Thoracic aorta (tissue), 2 donors: Measurements from ENCODE around the gene ZCCHC24. TPM values are rescaled to one million over a fixed set of nuclear protein-coding genes. Genes with fewer than 3 reads are reported as not detected.
A peak's percentile ranks its signal among the peaks of the same experiment; 100 is the strongest.

ENCODE experiments used
- ATAC-seq: fragments of 150-250 bp; one replicate; pipeline ENCODE4 v1.8.0; 2017; ENCODE audit warnings: low read depth; ENCODE audit not compliant: insufficient number of reproducible peaks, low FRiP score
- DNase-seq: peaks from one replicate; pipeline ENCODE4 v3.0.0-alpha.2; 2020; ENCODE audit warnings: low spot score
- H3K27ac ChIP-seq, 2 donors: fragments of 200-600 bp; sonication (generic); 1 replicate in 1 of 2; 2 replicates in 1 of 2; pipeline ENCODE4 v1.5.1; 2016; ENCODE audit warnings: mild to moderate bottlenecking in 2 of 2, moderate library complexity in 2 of 2
- H3K27me3 ChIP-seq: fragments of 200-600 bp; sonication (generic); replicated peaks from 2 replicates; pipeline ENCODE4 v1.6.0; 2016; ENCODE audit warnings: mild to moderate bottlenecking; ENCODE audit not compliant: insufficient read depth
- H3K36me3 ChIP-seq: fragments of 200-600 bp; sonication (generic); one replicate; pipeline ENCODE4 v1.5.1; 2016
- H3K4me1 ChIP-seq, 2 donors: fragments of 200-600 bp; sonication (generic); 1 replicate in 1 of 2; 2 replicates in 1 of 2; pipeline versions ENCODE4 v1.5.1 to v1.6.0; 2016; ENCODE audit warnings: low read depth in 2 of 2, mild to moderate bottlenecking in 1 of 2; ENCODE audit not compliant: control insufficient read depth in 1 of 2
- H3K4me3 ChIP-seq: fragments of 200-600 bp; sonication (generic); 2 replicates; pipeline ENCODE4 v1.5.1; 2016; ENCODE audit warnings: mild to moderate bottlenecking
- H3K9me3 ChIP-seq: fragments of 200-600 bp; sonication (generic); 2 replicates; pipeline ENCODE4 v1.5.1; 2016
- total RNA-seq, 2 donors: library from RNA; depleted of rRNA; stranded (reverse); fragments of >200 nt; gene quantifications; one replicate each; pipeline versions ENCODE4 v1.1.0 to v1.2.3, GENCODE V29; 2016
- TF ChIP-seq, protein P1 (sequence below): fragments of 200-600 bp; sonication (generic); IDR thresholded peaks from one replicate; pipeline ENCODE4 v1.5.1; 2019; ENCODE audit warnings: antibody characterized with exemption

ZCCHC24 gene
- total RNA-seq, 2 donors from 2014 or later: 66.9 to 82.9 TPM

DNA sequence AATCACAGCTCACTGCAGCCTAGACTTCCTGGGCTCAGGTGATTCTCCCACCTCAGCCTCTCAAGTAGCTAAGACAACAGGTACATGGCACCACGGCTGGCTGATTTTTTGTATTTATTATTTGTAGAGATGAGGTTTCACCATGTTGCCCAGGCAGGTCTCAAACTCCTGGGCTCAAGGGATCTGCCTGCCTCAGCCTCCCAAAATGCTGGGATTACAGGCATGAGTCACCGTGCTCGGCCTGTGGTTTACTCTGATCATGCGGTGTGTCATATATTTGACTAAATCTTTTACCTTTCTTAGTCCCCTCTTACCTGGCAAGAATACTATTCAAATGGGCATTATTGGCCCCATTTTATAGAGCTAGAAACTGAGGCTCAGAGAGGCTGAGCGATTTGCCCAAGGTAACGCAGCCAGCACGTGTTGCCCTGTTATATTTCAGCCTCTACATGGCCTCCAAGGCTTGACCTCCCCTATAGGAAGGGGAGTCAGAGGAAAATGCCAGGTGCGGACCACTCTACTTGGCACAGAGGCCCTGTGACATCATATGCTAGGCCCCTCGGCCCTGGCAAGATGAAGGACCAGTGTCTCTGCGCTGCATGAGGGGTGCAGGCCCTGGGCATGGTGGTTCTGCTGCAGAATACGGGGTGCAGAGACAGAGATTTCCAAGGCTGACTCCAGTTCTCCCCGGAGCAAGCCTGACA, 8.2 kb downstream of the ZCCHC24 start:
- TF ChIP-seq, protein P1, sequence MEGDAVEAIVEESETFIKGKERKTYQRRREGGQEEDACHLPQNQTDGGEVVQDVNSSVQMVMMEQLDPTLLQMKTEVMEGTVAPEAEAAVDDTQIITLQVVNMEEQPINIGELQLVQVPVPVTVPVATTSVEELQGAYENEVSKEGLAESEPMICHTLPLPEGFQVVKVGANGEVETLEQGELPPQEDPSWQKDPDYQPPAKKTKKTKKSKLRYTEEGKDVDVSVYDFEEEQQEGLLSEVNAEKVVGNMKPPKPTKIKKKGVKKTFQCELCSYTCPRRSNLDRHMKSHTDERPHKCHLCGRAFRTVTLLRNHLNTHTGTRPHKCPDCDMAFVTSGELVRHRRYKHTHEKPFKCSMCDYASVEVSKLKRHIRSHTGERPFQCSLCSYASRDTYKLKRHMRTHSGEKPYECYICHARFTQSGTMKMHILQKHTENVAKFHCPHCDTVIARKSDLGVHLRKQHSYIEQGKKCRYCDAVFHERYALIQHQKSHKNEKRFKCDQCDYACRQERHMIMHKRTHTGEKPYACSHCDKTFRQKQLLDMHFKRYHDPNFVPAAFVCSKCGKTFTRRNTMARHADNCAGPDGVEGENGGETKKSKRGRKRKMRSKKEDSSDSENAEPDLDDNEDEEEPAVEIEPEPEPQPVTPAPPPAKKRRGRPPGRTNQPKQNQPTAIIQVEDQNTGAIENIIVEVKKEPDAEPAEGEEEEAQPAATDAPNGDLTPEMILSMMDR: no peak
- DNase-seq (no peak), ATAC-seq (no peak)
- Histone ChIP-seq H3K27ac (peak overlapping the region; percentile 88 to 91), H3K9me3 (no peaks in the 10 kb centered on the region), H3K4me3 (no peak overlapping the region), H3K27me3 (no peaks in the 10 kb centered on the region), H3K36me3 (no peaks in the 10 kb centered on the region), H3K4me1 (peaks cover 36 to 98% of the 10 kb centered on the region in 2 donors)

DNA sequence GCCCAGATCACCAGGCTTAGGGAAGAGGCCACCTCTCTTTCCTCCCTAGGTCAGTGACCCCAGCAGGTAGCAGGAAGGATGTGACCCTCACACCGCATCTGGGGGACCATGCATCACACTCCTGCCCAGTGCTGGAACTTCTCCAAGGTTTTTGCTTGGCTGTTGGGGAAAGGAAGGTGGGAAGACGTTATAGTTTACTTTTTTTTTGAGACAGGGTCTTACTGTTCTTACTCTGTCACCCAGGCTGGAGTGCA, 8.6 kb downstream of the ZCCHC24 start:
- no peak for DNase-seq
- Histone ChIP-seq H3K9me3 (no peaks in the 10 kb centered on the region), H3K36me3 (no peaks in the 10 kb centered on the region), H3K27ac (peak overlapping the region; percentile 88 to 91), H3K27me3 (no peaks in the 10 kb centered on the region), H3K4me3 (no peak overlapping the region), H3K4me1 (peaks cover 38 to 98% of the 10 kb centered on the region in 2 donors)
- TF ChIP-seq, protein P1: no peak
- ATAC-seq: no peak

DNA sequence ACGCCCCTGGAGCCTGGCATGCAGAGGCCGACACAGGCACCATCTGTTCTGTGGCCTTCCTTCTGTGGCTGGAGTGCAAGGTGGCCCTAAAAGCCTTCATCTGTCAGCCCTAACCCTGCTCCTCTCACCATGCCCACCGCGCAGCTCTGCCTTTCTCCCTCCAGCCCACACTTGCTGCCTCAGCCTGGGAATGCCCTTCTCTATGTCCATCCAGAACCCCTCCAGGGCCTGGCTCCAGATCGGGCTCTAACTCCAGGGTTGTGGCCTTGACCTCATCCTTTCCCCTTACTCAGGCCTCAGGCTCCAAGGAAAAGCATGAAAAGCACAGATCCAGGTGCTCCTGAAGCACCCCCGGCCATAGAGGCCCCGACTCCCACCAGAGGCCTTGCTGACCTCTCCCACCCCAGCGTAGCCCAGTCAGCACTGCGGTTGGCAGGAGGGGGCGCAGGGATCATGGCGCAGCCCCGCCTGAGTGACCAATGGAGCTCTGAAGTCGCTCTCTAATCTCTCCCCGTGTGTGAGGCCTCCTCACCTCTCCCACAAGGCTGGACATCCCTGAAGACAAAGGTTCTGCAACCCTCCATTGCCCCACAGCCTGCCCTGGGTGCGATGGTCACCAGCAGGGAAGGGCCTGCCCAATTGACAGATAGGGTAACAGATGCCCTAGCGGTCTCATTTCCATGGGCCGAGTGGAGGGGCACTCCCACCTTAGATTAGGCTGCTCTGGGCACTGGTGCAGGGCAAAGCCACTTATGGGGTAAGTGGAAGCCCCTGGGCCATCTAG, 9.2 kb downstream of the ZCCHC24 start:
- TF ChIP-seq, protein P1: no peak
- ATAC-seq (no peak), DNase-seq (no peak)
- no peak overlapping the region for H3K4me3 ChIP-seq
- no peaks in the 10 kb centered on the region for H3K36me3 ChIP-seq
- peak overlapping the region; percentile 88 to 91 for H3K27ac ChIP-seq
- no peaks in the 10 kb centered on the region for H3K27me3 ChIP-seq
- H3K4me1 ChIP-seq: peaks cover 39 to 98% of the 10 kb centered on the region in 2 donors
- H3K9me3 ChIP-seq: no peaks in the 10 kb centered on the region

DNA sequence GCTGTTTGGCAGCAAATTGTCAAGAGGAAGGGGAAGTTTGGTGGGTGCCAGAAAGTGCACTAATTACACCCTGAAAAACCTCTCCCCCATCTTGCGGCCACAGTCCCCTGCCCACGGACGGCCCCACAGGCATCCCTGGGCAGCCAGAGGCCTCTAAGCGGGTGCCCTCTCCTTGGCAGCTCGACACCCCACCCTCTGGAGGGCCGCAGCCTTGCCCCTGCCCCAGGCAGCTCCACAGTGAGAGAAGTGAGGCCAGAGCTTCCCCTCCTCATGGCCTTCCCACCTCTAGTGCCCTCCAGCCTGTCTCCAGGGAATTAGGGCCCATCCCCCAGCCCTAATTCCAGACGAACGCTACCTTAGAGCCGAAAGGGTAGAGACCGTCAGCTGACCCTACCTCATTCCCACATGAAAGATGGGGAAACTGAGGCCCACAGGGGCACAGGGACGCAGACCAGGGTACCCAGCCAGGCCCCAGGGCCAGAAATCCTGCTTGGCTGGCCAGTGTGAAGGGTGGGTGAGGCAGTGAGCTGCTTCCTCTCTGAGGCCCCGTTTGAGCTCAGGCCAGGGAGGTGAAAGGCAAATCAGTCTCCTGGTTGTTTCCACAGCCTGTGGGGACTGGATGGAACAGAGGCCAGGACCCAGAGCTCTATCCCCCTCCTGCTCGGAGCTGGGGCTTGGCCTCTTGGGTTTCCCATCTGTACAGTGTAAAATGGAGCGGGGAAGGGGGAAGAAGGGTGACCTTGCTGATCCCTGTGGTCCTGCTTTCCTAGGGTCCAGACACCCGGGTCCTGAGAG, 10.0 kb downstream of the ZCCHC24 start:
- Histone ChIP-seq H3K27me3 (no peaks in the 10 kb centered on the region), H3K36me3 (no peaks in the 10 kb centered on the region), H3K4me1 (peaks cover 39 to 98% of the 10 kb centered on the region in 2 donors), H3K4me3 (peak overlapping the region; percentile 57), H3K9me3 (no peaks in the 10 kb centered on the region), H3K27ac (peak overlapping the region; percentile 88 to 91)
- TF ChIP-seq, protein P1: no peak
- ATAC-seq (no peak), DNase-seq (no peak)

DNA sequence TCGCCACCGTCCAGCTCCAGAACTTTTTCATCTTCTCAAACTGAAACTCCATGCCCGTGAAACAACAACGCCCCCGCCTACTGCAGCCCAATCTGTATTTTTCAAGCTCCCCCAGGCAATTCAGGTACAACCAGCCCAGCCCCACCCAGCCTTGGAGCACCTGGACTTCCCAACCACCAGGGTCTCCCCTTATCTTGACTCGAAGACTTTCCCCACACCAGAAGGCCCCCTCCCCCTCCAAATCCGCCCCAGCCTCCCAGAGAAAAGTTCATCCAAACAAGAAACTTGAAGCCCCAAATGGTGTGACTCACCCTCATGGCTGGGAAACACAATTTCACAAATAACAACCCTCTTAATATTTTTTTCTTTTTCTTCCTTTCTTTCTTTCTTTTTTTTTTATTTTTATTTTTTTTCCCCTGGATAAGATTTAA, 10.6 kb downstream of the ZCCHC24 start:
- no peak for ATAC-seq

More for the DNA sequence above, 10.6 kb downstream of the ZCCHC24 start:
- Histone ChIP-seq H3K4me1 (peaks cover 35 to 91% of the 10 kb centered on the region in 2 donors), H3K4me3 (peak overlapping the region; percentile 57), H3K27me3 (no peaks in the 10 kb centered on the region), H3K27ac (peak overlapping the region; percentile 88 to 91), H3K9me3 (no peaks in the 10 kb centered on the region), H3K36me3 (no peaks in the 10 kb centered on the region)
- DNase-seq: no peak
- TF ChIP-seq, protein P1: no peak
